ENCODE data around the gene ICAM1. TPM values are rescaled to one million over a fixed set of nuclear protein-coding genes. Genes with fewer than 3 reads are reported as not detected.

ICAM1 gene
- total RNA-seq, 1 donor from 2014 or later, result 8.6 TPM

- ATAC-seq (peak; percentile 89), DNase-seq (ENCODE audit: missing footprints) (peak; percentile 94)
- intact Hi-C loops (cut with DNase I), result no loop called here
Measured at GRCh38 chr19:10315335-10316214, 44.7 kb downstream of the ICAM1 start, which contains the start of gene FDX2. FDX2 (minus strand) TSS chr19:10316015; CDS start chr19:10315996, 19 bp downstream.

- DNase-seq (ENCODE audit: missing footprints) (peak; percentile 41), ATAC-seq (no peak)
- intact Hi-C loops (cut with DNase I), result no loop called here
Measured at GRCh38 chr19:10316229-10317044, 45.5 kb downstream of the ICAM1 start.

GRCh38 chr19:10317045-10317856 is 46.3 kb downstream of the ICAM1 start:
- ATAC-seq, result no peak
- DNase-seq (ENCODE audit: missing footprints), result peak; percentile 45
- intact Hi-C loops (cut with DNase I), result no loop called here

- ATAC-seq (no peak), DNase-seq (ENCODE audit: missing footprints) (peak; percentile 32)
- intact Hi-C loops (cut with DNase I), result no loop called here
Measured at GRCh38 chr19:10317857-10318462, 47.0 kb downstream of the ICAM1 start.

- no peak for ATAC-seq
- intact Hi-C loops (cut with DNase I), result no loop called here
- peak; percentile 50 for DNase-seq (ENCODE audit: missing footprints)
Measured at GRCh38 chr19:10318807-10319682, 48.1 kb downstream of the ICAM1 start.

GRCh38 chr19:10320602-10321416 is 49.9 kb downstream of the ICAM1 start:
- ATAC-seq (no peak), DNase-seq (ENCODE audit: missing footprints) (peak; percentile 28)
- intact Hi-C loops (cut with DNase I), result no loop called here

GRCh38 chr19:10321417-10321797 is 50.5 kb downstream of the ICAM1 start:
- DNase-seq (ENCODE audit: missing footprints), result peak; percentile 52
- intact Hi-C loops (cut with DNase I), result no loop called here
- no peak for ATAC-seq

GRCh38 chr19:10321874-10322835 is 51.2 kb downstream of the ICAM1 start:
- ATAC-seq, result no peak
- DNase-seq (ENCODE audit: missing footprints), result peak; percentile 53
- intact Hi-C loops (cut with DNase I), result no loop called here

- DNase-seq (ENCODE audit: missing footprints) (no peak), ATAC-seq (no peak)
- intact Hi-C loops (cut with DNase I), result no loop called here
Measured at GRCh38 chr19:10325732-10326131, 54.8 kb downstream of the ICAM1 start.

DNA sequence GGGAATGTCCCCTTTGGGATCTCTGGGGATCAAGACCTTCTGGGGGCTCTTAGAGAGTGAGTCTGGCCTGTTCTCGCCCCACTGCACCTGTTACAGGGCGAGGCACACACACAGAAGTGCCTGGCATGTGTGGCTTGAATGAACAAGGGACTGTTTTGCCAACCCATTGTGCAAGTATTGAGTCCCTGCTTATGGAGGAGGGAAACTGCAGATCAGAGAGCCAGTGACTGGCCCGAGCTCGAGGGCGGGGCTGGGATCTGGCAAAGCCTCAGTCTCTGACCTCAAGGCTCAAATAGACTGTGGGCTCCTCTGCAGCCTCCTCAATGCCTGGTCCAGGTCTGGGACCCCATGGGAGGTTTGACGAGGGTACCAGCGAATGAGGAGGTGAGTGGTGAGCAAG is 56.9 kb downstream of the ICAM1 start:
- no peak for ATAC-seq
- DNase-seq (ENCODE audit: missing footprints), result peak; percentile 6
- intact Hi-C loops (cut with DNase I), result no loop called here

- DNase-seq (ENCODE audit: missing footprints), result peak; percentile 31
- ATAC-seq, result no peak
- intact Hi-C loops (cut with DNase I), result no loop called here
Measured at GRCh38 chr19:10328558-10329429, 57.9 kb downstream of the ICAM1 start.

DNA sequence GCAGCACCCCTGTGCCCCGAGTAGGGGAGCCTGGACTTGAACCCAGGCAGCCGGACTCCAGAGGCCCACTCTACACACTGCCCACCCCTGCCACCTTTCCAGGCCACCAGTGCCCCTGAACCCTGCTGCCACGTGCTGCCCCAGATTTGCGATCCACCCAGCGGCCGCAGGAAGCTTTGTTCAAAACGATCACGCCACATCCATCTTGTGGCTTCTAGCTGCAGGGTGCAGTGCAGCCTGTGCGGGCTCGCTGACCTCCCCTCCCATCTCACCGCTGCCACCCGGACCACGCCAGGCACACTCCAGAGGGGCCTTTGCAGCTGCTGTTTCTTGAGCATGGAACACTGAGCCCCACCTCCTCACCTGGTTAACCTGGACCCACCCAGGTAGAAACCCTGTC is 58.6 kb downstream of the ICAM1 start:
- ATAC-seq, result no peak
- intact Hi-C loops (cut with DNase I), result no loop called here
- peak; percentile 15 for DNase-seq (ENCODE audit: missing footprints)

GRCh38 chr19:10332158-10332964 is 61.4 kb downstream of the ICAM1 start:
- no peak for ATAC-seq
- DNase-seq (ENCODE audit: missing footprints), result peak; percentile 32
- intact Hi-C loops (cut with DNase I), result loop anchor here (2.0 kb wide), 1 partner anchor 62 kb away; the partner anchor contains the start of gene ICAM1

All from Right ventricle myocardium inferior (tissue), 1 donor.